Esophagus (tissue), 2 donors: Measurements from ENCODE around the gene ME1. TPM values are rescaled to one million over a fixed set of nuclear protein-coding genes. Genes with fewer than 3 reads are reported as not detected.
"Not testable (repeated sequence)": the region's sequence is repeated elsewhere in the genome, so short reads cannot be mapped to it uniquely, and the experiment has no call there.

Source experiments
- H3K27ac ChIP-seq, 2 donors: one replicate each; pipeline ENCODE4 v1.5.1; 2013; ENCODE audit warnings: low read depth in 2 of 2, mild to moderate bottlenecking in 2 of 2, inconsistent platforms in 1 of 2, low read length in 1 of 2, moderate library complexity in 1 of 2
- H3K27me3 ChIP-seq, 2 donors: one replicate each; pipeline ENCODE4 v1.6.1; 2013; ENCODE audit warnings: low read length in 2 of 2, control low read depth in 1 of 2, mild to moderate bottlenecking in 1 of 2; ENCODE audit not compliant: insufficient read depth in 2 of 2, control insufficient read depth in 1 of 2
- H3K36me3 ChIP-seq, 2 donors: one replicate each; pipeline ENCODE4 v1.6.1; 2013; ENCODE audit warnings: low read length in 1 of 2; ENCODE audit not compliant: control insufficient read depth in 2 of 2, insufficient read depth in 2 of 2
- H3K4me1 ChIP-seq, 2 donors: one replicate each; pipeline ENCODE4 v1.6.1; 2013; ENCODE audit warnings: low read length in 1 of 2; ENCODE audit not compliant: control insufficient read depth in 2 of 2, insufficient read depth in 2 of 2
- H3K4me3 ChIP-seq, 2 donors: one replicate each; pipeline ENCODE4 v1.5.1; 2013; ENCODE audit warnings: low read length in 2 of 2, mild to moderate bottlenecking in 2 of 2, low read depth in 1 of 2, moderate library complexity in 1 of 2
- H3K9me3 ChIP-seq, 2 donors: one replicate each; pipeline ENCODE4 v1.6.1; 2013; ENCODE audit warnings: mild to moderate bottlenecking in 2 of 2, low read depth in 1 of 2, low read length in 1 of 2, moderate library complexity in 1 of 2; ENCODE audit not compliant: control insufficient read depth in 2 of 2, insufficient read depth in 1 of 2
- WGBS, 2 donors: extraction: QIAGEN DNeasy Blood & Tissue Kit; methylation state at CpG; one replicate each; pipeline ENCODE4 v1.1.7; 2013; 5-methylcytosine and 5-hydroxymethylcytosine counted together
- polyA plus RNA-seq, 2 donors: library from polyadenylated mRNA; stranded (reverse); fragments of 200-250 nt; gene quantifications; one replicate each; pipeline ENCODE4 v1.2.3, GENCODE V29; 2013
- donor health status: healthy with polysubstance abuse.
- donor health status: Bipolar disorder and iron deficiency.

ME1 gene
- polyA plus RNA-seq, 2 donors: 17.4 to 19.2 TPM

DNA sequence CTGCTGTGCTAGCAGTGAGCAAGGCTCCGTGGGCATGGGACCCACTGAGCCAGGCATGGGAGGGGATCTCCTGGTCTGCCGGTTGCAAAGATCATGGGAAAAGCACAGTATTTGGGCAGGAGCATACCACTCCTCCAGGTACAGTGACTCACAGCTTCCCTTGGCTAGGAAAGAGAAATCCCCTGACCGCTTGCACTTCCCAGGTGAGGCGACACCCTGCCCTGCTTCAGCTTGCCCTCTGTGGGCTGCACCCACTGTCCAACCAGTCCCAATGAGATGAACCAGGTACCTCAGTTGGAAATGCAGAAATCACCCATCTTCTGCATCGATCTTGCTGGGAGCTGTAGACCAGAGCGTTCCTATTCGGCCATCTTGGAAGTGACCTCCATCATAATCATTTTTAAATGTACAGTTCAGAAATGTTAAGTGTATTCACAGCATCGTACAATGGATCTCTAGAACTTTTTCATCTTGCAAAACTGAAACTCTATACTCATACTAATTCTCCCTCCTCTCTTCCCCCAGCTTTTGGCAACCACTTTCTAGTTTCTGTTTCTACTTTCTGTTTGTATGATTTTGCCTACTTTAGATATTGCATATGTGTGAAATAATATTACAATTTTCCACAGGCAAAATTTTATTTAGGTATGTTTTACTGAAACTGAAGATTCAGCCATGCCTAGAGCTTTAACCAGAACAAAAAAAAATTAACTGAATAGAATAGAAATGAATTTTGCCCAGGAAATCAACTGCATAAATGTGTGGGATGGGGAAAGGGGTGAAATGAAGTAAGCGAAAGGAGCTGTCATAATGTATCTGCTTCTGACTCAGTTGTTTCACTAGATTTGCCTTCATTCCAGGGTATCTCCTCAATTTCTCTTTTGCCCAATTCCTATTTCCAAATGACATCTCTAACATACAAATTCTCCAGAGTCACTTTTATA is 137.7 kb downstream of the ME1 start:
- H3K4me1 ChIP-seq: peaks cover 0 to 2% of the 10 kb centered on the region in 2 donors
- H3K4me3 ChIP-seq: no peak overlapping the region
- 91 to 95% methylated on average over 9 of the region's 9 CpGs for WGBS, 2 donors
- H3K9me3 ChIP-seq: peaks cover 0 to 4% of the 10 kb centered on the region in 2 donors
- H3K27ac ChIP-seq: no peak overlapping the region
- H3K36me3 ChIP-seq: no peaks in the 10 kb centered on the region
- H3K27me3 ChIP-seq: no peaks in the 10 kb centered on the region

GRCh38 chr6:83287298-83287697 is 143.6 kb downstream of the ME1 start:
- H3K4me1 ChIP-seq, H3K4me3 ChIP-seq, H3K36me3 ChIP-seq, H3K27me3 ChIP-seq, H3K27ac ChIP-seq, H3K9me3 ChIP-seq: not testable (repeated sequence)
- 87 to 96% methylated on average over 6 of the region's 6 CpGs for WGBS, 2 donors

DNA sequence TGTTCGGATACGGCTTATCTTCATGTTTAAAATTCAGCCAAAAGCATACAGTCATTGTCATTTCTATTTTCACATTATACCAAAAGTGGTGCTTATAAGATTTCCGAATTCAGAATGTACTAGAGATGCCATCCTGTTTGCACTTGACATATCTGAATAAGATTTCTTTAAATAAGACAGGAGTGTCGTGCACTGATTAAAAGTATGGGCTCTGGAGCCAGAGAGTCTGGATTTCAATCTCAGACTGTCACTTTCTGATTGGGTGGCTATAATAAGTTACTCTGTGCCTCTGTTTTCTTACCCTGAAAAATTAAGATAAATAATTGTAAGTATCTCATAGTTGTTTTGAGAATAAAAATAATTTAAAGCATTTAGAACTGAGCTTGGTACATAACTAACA is 144.9 kb downstream of the ME1 start:
- no peak overlapping the region for H3K4me3 ChIP-seq
- no peaks in the 10 kb centered on the region for H3K36me3 ChIP-seq
- H3K27ac ChIP-seq: no peak overlapping the region
- H3K4me1 ChIP-seq: no peaks in the 10 kb centered on the region
- WGBS, 2 donors: 81% methylated on average over 4 of the region's 4 CpGs
- no peaks in the 10 kb centered on the region for H3K27me3 ChIP-seq
- no peaks in the 10 kb centered on the region for H3K9me3 ChIP-seq

DNA sequence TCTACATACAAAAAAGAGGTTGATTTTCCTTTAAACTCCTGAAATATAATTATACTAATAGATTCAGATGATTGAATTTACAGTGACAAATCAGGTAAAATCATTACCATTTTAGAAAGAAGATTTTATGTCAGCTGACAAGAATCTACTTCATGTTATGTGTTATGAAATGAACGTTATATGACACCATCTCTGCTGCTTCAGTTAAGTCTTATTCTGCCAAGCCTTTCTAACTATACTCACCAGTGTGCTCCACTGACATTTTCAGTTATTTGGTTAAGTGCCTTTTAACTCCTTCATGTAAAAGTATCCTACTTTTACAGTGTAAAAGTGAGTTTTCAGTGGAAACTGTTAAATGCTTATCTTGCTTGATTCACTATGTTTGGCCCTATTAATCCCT is 157.3 kb downstream of the ME1 start:
- Histone ChIP-seq H3K4me3 (no peak overlapping the region), H3K27ac (no peak overlapping the region), H3K9me3 (no peaks in the 10 kb centered on the region), H3K27me3 (no peaks in the 10 kb centered on the region), H3K4me1 (no peaks in the 10 kb centered on the region), H3K36me3 (no peaks in the 10 kb centered on the region)
- WGBS, 2 donors: 44 to 47% methylated on average over 1 of the region's 1 CpG

- H3K36me3 ChIP-seq: no peaks in the 10 kb centered on the region
- H3K9me3 ChIP-seq: no peaks in the 10 kb centered on the region
- WGBS, 2 donors: 64 to 70% methylated on average over 6 of the region's 6 CpGs
- no peak overlapping the region for H3K27ac ChIP-seq
- H3K4me3 ChIP-seq: no peak overlapping the region
- H3K27me3 ChIP-seq: no peaks in the 10 kb centered on the region
- H3K4me1 ChIP-seq: no peaks in the 10 kb centered on the region
Observed at GRCh38 chr6:83270971-83271719, 159.7 kb downstream of the ME1 start.

- Histone ChIP-seq H3K36me3 (no peaks in the 10 kb centered on the region), H3K27me3 (no peaks in the 10 kb centered on the region), H3K27ac (no peak overlapping the region), H3K4me3 (no peak overlapping the region), H3K9me3 (no peaks in the 10 kb centered on the region), H3K4me1 (no peaks in the 10 kb centered on the region)
- 49 to 59% methylated on average over 2 of the region's 2 CpGs for whole genome bisulfite sequencing, 2 donors
Observed at GRCh38 chr6:83265384-83265783, 165.5 kb downstream of the ME1 start.

DNA sequence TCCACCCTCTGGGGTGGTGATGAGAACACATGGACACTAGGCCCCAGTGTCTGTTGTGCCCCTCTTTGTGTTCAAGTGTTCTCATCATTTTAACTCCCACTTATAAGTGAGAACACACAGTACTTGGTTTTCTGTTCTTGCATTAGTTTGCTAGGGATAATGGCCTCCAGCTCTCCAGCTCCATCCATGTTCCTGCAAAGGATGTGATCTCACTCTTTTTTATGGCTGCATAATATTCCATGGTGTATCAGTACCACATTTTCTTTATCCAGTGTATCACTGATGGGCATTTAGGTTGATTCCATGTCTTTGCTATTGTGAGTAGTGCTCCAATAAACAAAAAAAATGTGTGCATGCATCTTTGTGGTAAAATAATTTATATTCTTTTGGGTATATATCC is 170.3 kb downstream of the ME1 start:
- Histone ChIP-seq H3K9me3 (no peaks in the 10 kb centered on the region), H3K4me1 (no peaks in the 10 kb centered on the region), H3K27ac (no peak overlapping the region), H3K27me3 (no peaks in the 10 kb centered on the region), H3K36me3 (no peaks in the 10 kb centered on the region), H3K4me3 (no peak overlapping the region)

GRCh38 chr6:83258517-83258916 is 172.3 kb downstream of the ME1 start:
- Histone ChIP-seq H3K27me3 (no peaks in the 10 kb centered on the region), H3K36me3 (no peaks in the 10 kb centered on the region), H3K27ac (no peak overlapping the region), H3K4me1 (no peaks in the 10 kb centered on the region), H3K4me3 (no peak overlapping the region), H3K9me3 (no peaks in the 10 kb centered on the region)
- WGBS, 2 donors: 66% methylated on average over 1 of the region's 1 CpG

DNA sequence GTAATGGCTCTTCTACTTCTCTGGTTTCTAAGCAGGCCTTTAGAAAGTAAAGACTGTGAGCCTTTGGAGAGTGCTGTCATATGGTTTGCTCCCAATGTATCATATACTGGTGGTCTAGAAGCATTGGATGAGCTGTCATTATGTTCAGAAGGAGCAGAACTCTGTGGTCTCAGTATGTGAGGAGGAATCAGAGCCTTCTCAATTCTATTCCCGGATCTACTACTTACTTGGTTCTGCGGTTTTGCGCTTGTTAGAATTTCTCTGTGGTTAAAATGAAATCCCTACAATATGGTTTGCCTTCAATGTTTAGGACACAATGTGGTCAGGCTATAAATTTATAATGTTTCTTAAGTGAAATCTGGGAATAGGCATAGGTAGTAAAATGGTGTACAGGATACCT is 173.1 kb downstream of the ME1 start:
- Histone ChIP-seq H3K4me3 (no peak overlapping the region), H3K27me3 (no peaks in the 10 kb centered on the region), H3K9me3 (no peaks in the 10 kb centered on the region), H3K36me3 (no peaks in the 10 kb centered on the region), H3K4me1 (no peaks in the 10 kb centered on the region), H3K27ac (no peak overlapping the region)
- 96 to 97% methylated on average over 3 of the region's 3 CpGs for WGBS, 2 donors
